HUDEP-2 (cell line): Measurements from ENCODE around the gene ZNF772.
A peak's percentile ranks its signal among the peaks of the same experiment; 100 is the strongest.
"Not testable (repeated sequence)": the region's sequence is repeated elsewhere in the genome, so short reads cannot be mapped to it uniquely, and the experiment has no call there.

ENCODE experiments used
- DNase-seq, 76 experiments: peaks; one replicate each; lab custom pipeline; 2025; ENCODE audit not compliant: unreplicated experiment in 76 of 76; lab: John Stamatoyannopoulos, UW

Gene ZNF772

DNA sequence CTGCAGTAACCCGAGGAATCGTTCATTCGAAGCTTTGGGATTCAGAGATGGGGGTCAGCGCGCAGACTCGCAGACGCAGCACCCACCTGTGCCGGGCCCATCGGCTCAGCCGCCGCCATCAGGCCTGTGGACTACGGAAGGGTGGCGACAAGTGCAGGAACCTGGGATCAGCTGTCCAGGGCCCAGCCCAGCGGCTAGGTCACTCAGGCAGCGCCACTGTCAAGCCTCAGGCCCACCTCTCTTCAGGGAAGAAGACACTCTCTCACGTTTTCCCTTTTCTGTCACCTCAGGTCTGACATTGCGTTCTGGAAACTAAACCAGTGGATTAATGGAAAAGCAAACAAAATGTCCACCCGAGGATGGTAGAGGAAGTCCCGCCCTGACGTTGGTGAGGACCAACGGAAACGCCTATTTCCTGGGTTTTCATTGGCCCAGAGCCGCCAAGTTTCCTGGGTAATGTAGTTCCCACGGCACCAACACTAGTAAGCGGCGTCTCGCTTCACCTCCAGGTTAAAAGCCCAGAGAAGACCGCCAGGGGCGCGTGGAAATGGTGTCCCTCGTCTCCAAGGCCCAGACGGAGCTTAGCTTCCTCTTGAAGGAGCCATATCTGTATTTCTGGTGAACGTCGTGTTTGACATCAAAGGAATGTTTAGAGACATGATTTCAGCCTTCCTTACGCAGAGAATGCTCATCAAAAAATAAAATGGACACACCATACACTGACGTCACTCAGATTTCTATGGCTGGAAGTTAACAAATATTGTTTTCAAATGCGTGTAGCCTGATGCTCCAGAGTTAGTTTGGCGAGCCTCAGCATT is at the start of gene ZNF772:
Gene ZNF772 (minus strand): TSS at position 376 of the 818 bp plus-strand sequence. CDS start 257 bp downstream, at position 119.
- peak in 73 of 76 experiments; percentile 26 to 94 (median 83) for DNase-seq

DNA sequence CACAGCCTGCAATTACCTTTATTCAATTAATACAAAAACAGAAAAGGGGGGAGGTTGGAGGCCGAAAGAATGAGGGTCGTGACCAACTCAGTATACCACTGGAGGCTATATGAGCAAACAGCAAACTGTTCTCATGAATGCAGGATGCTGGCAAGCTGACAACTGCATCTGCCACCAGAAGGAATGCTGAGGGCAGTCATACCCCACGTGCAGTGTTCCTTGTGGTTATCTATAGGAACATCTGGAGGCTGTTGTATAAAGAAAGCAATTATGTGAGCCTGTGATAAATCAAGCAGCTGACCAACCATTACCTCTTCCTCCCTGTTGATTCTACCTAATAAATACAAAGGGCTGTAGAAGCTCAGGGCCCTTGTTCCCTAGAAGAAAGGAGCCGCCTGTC is 40.7 kb upstream of the ZNF772 start:
- peak in 9 of 76 experiments; percentile 11 to 77 (median 47) for DNase-seq

DNA sequence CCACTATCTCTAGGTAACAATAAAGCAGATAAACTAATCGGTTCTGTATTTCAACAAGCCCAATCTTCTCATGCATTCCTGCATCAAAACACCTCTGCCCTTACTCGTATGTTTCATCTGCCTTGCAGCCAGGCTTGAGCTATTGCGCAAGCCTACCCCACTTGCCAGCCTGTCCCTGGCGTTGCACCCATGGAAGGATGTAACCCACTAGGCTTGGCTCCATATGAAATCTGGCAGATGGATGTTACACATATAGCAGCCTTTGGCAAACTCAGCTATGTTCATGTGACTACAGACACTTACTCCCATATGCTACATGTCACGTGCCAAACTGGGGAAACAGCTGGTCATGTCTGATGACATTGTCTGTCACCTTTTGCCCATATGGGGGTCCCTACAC is 37.9 kb upstream of the ZNF772 start:
- no peak for DNase-seq

DNA sequence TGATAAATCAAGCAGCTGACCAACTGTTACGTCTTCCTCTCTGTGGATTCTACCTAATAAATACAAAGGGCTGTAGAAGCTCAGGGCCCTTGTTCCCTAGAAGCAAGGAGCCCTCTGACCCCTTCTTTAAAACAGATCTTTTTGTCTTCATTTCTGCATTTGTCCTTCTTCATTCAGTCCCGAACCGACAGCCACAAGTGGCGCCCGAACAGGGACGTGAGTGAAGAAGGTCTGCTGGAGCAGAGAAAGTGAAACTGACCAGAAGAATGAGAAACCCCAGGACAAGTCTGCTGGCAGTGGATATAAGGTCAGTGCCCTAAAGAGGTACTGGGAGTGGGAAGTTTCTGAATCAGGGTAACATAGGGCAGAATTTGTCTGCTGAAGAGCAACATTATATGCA is 35.5 kb upstream of the ZNF772 start:
- peak in 2 of 76 experiments; percentile 9 to 14 for DNase-seq

DNA sequence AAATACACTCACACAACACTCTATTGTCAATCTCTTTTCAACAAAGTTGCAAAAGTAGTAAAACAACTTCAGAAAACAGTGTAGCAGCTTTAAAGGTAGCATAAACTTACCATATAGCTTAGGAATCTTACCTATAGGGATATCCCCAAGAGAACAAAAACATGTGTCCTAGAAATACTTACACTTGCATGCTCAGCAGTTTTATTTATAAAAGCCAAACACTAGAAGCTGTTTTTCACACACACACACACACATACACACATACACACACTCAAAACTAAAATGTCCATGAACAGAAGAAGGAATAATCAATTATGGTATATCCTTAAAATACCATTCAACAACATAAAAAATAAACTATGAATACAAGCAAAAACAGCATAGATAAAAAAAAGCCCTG is 34.1 kb upstream of the ZNF772 start:
- DNase-seq: no peak

DNA sequence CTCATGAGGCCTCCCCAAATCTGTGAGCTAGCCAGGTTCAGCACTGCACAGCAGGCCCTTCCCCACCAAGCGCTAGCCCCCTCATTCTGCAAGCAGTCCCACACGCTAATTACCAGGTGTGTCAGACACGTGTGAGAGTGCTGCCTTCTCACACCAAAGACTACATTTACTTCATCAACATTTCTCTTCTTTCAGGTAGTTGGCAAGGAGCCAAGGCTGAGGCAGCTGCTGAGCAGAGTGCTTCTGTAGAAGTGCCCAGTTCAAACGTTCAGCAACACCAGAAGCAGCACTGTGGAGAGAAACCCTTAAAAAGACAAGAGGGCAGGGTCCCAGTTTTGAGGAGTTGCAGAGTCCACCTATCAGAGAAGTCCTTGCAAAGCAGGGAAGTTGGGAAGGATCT is 28.8 kb upstream of the ZNF772 start:
- DNase-seq: no peak

DNA sequence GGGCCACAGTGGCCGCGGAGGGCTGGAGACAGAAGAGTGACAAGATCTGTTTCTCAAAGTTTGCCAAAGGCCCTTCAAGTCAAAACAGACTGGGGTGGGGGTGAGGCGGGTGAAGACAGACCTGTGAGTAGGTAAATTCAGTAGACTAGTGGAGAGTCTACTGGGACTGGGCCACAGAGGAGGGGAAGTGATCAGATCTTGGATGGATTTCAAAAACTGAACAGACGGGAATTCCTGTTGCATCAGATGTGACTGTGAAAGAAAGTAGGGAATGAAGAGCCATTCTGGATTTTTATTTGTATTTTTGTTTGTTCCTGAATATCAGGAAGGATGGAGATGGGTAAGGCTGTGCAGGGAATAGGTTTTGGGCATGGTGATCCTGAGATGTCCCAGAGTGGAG is 23.0 kb upstream of the ZNF772 start:
- DNase-seq: not testable (repeated sequence)

DNA sequence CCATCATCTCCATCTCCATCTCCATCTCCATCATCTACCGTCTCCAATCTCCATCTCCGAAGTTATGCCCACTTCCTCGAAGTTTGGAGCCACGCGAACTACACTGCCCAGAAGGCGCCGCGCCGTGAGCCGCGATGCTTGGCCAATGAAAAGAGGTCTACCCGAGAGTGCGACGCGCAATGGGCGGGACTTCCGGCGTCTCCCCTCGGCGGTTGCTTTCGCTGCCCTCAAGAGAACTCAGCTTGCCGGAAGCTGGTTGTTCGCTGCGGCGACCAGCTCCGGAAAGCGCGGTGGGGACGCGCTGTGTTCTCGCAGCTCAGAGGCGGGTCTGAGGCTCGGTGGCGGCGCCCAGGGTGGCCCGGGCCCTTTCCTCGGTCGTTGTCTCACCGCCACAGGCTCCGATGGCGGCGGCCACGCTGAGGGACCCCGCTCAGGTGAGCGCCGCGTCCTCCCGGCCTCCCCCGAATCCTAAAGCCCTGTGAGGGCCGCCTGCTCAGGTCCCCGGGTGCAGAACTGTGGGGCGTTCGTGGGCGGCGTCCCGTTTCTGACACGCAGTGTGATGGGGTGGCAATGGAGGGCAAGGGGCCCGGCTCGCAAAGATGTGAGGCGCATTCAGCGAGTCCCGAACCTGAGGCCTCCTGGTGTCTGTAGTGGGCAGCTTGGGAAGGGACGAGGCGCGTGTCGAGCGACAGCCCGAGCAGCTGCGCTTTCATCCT is 22.5 kb upstream of the ZNF772 start, which contains the start of gene ZNF773:
Gene ZNF773 (plus strand): TSS at position 259 of the 716 bp plus-strand sequence. CDS start 143 bp downstream, at position 402.
- peak in 75 of 76 experiments; percentile 41 to 97 (median 92) for DNase-seq

DNA sequence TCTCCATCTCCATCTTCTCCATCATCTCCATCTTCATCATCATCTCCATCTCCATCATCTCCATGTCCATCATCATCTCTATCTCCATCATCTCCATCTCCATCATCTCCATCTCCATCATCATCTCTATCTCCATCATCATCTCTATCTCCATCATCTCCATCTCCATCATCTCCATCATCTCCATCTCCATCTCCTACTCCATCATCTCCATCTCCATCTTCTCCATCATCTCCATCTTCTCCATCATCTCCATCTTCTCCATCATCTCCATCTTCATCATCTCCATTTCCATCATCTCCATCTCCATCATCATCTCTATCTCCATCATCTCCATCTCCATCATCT is 21.9 kb upstream of the ZNF772 start:
- DNase-seq: not testable (repeated sequence)

DNA sequence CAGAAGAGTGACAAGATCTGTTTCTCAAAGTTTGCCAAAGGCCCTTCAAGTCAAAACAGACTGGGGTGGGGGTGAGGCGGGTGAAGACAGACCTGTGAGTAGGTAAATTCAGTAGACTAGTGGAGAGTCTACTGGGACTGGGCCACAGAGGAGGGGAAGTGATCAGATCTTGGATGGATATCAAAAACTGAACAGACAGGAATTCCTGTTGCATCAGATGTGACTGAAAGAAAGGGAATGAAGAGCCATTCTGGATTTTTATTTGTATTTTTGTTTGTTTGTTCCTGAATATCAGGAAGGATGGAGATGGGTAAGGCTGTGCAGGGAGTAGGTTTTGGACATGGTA is 10.9 kb upstream of the ZNF772 start:
- not testable (repeated sequence) for DNase-seq

DNA sequence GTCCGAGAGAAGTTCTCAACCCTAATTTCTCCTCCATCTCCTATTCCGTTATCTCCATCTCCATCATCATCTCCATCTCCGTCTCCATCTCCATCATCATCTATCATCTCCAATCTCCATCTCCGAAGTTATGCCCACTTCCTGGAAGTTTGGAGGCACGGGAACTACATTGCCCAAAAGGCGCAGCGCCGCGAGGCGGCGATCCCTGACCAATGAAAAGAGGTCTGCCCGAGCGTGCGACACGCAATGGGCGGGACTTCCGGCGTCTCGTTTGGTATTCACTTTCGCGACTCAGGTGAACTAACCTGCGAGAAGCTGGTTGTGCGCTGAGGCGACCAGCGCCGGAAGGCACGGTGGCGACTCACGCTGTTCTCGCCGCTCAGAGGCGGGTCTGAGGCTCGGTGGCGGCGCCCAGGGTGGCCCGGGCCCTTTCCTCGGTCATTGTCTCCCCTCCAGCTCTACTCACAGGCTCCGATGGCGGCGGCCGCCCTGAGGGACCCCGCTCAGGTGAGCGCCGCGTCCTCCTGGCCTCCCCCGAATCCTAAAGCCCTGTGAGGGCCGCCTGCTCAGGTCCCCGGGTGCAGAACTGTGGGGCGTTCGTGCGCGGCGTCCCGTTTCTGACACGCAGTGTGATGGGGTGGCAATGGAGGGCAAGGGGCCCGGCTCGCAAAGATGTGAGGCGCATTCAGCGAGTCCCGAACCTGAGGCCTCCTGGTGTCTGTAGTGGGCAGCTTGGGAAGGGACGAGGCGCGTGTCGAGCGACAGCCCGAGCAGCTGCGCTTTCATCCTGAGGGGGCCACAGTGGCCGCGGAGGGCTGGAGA is 10.3 kb upstream of the ZNF772 start, which contains the start of gene ZNF419:
Gene ZNF419 (plus strand): TSS at position 274 of the 822 bp plus-strand sequence. CDS start 201 bp downstream, at position 475.
- peak in 74 of 76 experiments; percentile 26 to 93 (median 80) for DNase-seq

DNA sequence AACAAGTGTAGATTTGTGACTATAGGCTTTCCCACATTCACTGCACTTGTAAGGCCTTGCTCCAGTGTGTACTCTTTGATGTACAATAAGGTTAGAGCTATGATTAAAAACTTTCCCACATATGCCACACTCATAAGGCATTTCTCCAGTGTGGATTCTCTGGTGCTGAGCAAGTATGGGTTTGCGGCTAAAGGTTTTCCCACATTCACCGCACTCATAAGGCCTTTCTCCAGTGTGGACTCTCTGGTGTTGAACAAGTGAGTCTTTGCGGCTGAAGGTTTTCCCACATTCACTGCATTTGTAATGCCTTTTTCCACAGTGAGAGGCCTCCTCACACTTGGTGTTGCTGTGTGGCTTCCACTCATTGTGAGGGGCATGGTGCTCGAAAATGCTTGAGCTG is 3.7 kb downstream of the ZNF772 start:
- no peak for DNase-seq

DNA sequence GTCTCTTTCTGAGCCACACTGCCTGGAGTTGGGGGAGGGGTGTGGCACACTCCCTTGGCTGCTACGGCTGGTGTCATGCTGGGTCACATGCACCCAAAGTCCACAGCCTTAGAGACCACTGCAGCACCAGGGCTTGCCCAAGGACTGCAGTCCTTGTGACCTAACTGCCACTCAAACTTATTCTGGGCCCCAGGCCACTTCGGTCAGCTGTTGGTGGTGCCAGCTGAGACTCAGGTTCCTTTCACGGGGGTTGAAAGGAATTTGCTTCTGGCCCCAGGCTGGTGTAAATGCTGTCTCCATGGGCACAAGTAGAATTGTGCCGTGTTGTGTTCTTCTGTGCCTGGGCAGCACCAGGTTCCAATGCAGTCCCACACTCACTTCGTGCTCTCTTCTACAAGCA is 10.9 kb downstream of the ZNF772 start:
- DNase-seq: no peak

DNA sequence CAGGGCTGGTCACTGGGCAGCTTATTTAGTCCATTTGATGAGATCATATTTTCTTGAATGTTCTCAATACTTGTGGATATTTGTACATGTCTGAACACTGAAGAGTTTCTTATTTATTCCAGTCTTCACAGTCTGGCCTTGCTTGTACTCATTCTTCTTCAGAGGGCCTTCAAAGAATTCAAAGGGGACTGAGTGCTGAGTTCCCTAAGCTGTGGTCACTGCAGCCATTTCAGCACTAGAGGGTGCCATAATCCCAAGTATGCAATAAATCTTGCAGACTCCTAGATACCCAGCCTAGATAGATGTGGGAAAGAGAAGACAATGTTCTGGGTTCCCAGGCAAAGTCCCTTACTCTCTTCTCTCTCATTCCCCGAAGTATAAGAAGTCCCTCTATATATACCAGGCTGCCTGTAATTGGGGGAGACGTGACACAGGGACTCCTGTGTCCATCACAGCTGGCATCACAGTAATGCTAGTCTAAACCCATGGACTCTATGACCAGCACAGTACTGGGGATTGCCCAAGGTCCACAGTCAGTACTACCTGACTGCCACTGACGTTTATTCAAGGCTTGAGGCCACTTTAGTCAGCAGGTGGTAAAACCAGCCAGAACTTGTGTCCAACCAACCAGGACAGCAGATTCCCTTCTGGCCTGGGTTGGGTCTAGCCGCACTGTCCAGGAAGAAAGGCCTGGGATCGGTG is 11.5 kb downstream of the ZNF772 start:
- peak in 34 of 76 experiments; percentile 2 to 61 (median 29) for DNase-seq

DNA sequence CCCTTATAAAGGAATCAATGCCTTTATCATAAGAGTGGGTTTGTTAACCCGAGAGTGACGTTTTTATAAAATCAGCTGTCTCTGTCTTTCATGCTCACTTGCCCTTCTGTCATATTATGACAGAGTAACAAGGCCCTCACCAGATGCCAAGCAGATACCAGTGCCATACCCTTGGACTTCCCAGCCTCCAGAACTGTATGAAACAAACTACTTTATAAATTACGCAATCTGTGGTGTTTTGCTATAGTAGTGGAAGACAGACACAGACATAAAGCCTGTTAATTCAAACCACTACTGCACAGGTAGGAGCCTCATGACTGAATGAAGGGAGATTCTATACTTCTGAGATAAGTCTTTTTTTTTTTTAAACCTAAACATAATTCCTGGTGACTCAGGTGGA is 25.1 kb downstream of the ZNF772 start:
- DNase-seq: no peak

DNA sequence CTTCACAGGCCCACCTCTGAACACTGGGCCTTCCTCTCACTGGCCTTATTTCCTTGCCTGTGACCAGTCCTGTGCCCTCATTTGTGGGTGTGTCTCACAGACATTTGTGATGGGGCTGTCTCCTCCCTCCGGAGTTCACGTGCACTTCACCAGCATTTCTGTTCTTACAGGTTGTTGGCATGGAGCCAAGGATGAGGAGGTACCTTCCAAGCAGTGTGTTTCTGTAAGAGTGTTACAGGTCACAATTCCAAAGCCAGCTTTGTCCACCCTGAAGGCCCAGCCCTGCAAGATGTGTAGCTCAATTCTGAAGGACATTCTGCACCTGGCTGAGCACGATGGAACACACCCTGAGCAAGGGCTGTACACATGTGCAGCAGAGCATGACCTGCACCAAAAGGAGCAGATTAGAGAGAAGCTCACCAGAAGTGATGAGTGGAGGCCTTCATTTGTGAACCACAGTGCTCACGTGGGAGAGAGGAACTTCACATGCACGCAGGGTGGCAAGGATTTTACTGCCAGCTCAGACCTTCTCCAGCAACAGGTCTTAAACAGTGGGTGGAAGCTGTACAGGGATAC is 34.2 kb downstream of the ZNF772 start:
- DNase-seq: no peak

DNA sequence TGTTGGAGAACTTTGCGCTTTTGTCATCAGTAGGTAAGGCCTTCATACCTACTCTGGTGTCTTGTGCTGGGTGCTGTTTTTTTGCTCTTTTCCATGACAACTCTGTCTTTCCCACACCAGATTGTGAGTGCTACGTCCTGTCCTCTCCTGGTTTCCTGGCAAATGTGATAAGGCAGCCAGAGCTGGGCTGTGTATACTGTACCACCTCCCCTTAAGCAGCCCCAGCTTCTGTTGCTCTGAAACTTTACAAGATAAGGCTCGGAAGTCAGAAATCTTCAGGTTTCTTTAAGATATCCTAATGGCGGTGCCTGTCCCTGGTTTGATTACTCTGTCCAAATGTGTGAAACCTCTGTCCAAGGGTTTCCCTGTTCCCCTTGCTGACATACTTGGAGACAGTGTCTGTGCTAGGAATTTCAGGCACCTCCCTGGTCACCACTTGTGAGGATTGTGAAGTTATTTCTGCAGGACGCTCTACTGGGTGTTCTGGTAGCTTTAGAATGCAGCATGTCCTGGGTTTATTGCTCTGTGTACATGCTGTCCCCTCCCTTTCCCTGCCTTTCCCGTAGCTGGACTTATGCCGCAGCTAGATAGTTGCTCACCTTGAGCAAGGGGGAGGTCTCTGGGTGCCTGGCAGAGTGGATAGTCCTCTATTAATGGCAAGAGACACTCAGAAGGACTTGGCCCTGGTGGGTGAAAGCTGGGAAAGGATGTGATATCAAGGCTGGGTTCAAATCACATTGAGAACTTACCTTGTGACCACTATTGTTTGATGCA is 35.2 kb downstream of the ZNF772 start:
- no peak for DNase-seq

DNA sequence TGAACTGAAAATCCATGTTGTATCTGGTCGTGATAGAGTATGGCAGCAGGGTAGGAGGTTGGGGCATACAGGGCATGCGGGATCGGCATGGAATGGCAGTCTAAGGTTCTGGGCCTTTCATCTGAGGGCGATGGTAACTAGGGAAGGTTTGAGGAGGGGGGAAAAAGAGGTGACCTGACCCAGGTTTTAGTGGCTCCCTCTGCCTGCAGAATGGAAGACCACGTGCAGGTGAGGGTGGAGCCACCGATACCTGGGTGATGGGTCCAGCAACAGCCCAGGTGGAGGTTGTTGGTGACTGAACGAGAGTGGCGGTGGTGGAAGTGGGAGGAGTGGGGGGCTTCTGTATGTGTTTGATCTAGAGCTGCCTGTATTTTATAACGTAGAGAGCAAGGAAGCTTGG is 38.4 kb downstream of the ZNF772 start:
- DNase-seq: no peak

DNA sequence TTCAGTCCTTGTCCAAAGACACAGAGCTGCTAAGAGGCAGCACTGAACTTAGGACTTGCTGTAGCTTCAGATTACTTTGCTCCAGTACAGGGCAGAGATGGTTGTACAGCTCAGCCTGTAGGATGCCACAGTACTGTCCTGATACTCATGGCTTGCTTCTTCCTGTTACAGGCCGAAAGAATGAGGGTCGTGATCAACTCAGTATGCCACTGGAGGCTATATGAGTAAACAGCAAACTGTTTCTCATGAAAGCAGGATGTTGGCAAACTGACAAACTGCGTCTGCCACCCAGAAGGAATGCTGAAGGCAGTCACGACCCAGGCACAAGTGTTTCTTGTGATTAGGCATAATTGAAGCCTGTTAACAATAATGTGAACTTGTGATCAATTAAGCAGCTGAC is 39.4 kb downstream of the ZNF772 start:
- no peak for DNase-seq
